Ascending aorta (tissue), 2 donors: ENCODE measurements around the gene CYP24A1. TPM values are rescaled to one million over a fixed set of nuclear protein-coding genes. Genes with fewer than 3 reads are reported as not detected.

ENCODE experiments used
- DNase-seq, 2 donors: peaks; one replicate each; pipeline ENCODE4 v3.0.0-alpha.2; 2019; ENCODE audit warnings: low spot score in 2 of 2
- H3K27ac ChIP-seq, 2 donors: fragments of 200-600 bp; sonication (generic); one replicate each; pipeline ENCODE4 v1.5.1; 2016 to 2017; ENCODE audit warnings: mild to moderate bottlenecking in 1 of 2
- H3K27me3 ChIP-seq: fragments of 200-600 bp; sonication (generic); one replicate; pipeline ENCODE4 v1.5.1; 2017
- H3K36me3 ChIP-seq, 2 donors: fragments of 200-600 bp; sonication (generic); one replicate each; pipeline ENCODE4 v1.5.1; 2016
- H3K4me1 ChIP-seq, 2 donors: fragments of 200-600 bp; sonication (generic); one replicate each; pipeline ENCODE4 v1.5.1; 2016 to 2017; ENCODE audit warnings: mild to moderate bottlenecking in 1 of 2
- H3K4me3 ChIP-seq, 2 donors: fragments of 200-600 bp; sonication (generic); one replicate each; pipeline ENCODE4 v1.5.1; 2016 to 2017; ENCODE audit warnings: mild to moderate bottlenecking in 1 of 2
- H3K9me3 ChIP-seq, 2 donors: fragments of 200-600 bp; sonication (generic); one replicate each; pipeline ENCODE4 v1.5.1; 2016
- CTCF ChIP-seq, 3 experiments: fragments of 200-600 bp in 2 of 3; fragments of 450-650 bp in 1 of 3; sonication (generic) in 2 of 3; IDR thresholded peaks; one replicate each; pipeline ENCODE4 v1.5.1; 2016 to 2019; ENCODE audit warnings: antibody characterized with exemption in 3 of 3, mild to moderate bottlenecking in 1 of 3, moderate library complexity in 1 of 3
- intact Hi-C: fragments of 100-400 bp; cut with DNase I; formaldehyde crosslinking; loops from one replicate; pipeline ENCODE4 v1.15.1; 2023
- total RNA-seq: library from RNA; depleted of rRNA; stranded (reverse); fragments of >200 nt; gene quantifications from one replicate; pipeline ENCODE4 v1.1.0, GENCODE V29; 2016

CYP24A1 gene
- total RNA-seq, 1 donor from 2014 or later: not detected

- Histone ChIP-seq H3K27ac (no peak overlapping the region), H3K27me3 (no peaks in the 10 kb centered on the region), H3K36me3 (no peaks in the 10 kb centered on the region), H3K4me1 (no peaks in the 10 kb centered on the region), H3K9me3 (no peaks in the 10 kb centered on the region), H3K4me3 (no peak overlapping the region)
- intact Hi-C loops: no loop called here
- DNase-seq: no peak
- no peak for TF ChIP-seq CTCF (IDR thresholded peaks at IDR 0.05)
These were observed 14.5 kb upstream of the CYP24A1 start for GRCh38 chr20:54188132-54188849.

- Histone ChIP-seq H3K4me1 (no peaks in the 10 kb centered on the region), H3K36me3 (no peaks in the 10 kb centered on the region), H3K27ac (no peak overlapping the region), H3K9me3 (no peaks in the 10 kb centered on the region), H3K4me3 (no peak overlapping the region), H3K27me3 (no peaks in the 10 kb centered on the region)
- no peak for DNase-seq
- intact Hi-C loops: no loop called here
- TF ChIP-seq CTCF (IDR thresholded peaks at IDR 0.05): no peak
These were observed 11.3 kb upstream of the CYP24A1 start for GRCh38 chr20:54184904-54185626.

- Histone ChIP-seq H3K27me3 (no peaks in the 10 kb centered on the region), H3K4me3 (no peak overlapping the region), H3K27ac (no peak overlapping the region), H3K4me1 (no peaks in the 10 kb centered on the region), H3K36me3 (no peaks in the 10 kb centered on the region), H3K9me3 (no peaks in the 10 kb centered on the region)
- TF ChIP-seq CTCF (IDR thresholded peaks at IDR 0.05): no peak
- no peak for DNase-seq
- intact Hi-C loops: no loop called here
These were observed 10.3 kb upstream of the CYP24A1 start for GRCh38 chr20:54184071-54184470.

GRCh38 chr20:54180931-54181330, 7.1 kb upstream of the CYP24A1 start:
- Histone ChIP-seq H3K4me3 (no peak overlapping the region), H3K27ac (no peak overlapping the region), H3K4me1 (no peaks in the 10 kb centered on the region), H3K9me3 (no peaks in the 10 kb centered on the region), H3K36me3 (no peaks in the 10 kb centered on the region), H3K27me3 (no peaks in the 10 kb centered on the region)
- DNase-seq: no peak
- no peak for TF ChIP-seq CTCF (IDR thresholded peaks at IDR 0.05)
- intact Hi-C loops: no loop called here

- Histone ChIP-seq H3K27ac (no peak overlapping the region), H3K36me3 (no peaks in the 10 kb centered on the region), H3K4me3 (no peak overlapping the region), H3K27me3 (no peaks in the 10 kb centered on the region), H3K4me1 (no peaks in the 10 kb centered on the region), H3K9me3 (no peaks in the 10 kb centered on the region)
- intact Hi-C loops: no loop called here
- DNase-seq: no peak
- TF ChIP-seq CTCF (IDR thresholded peaks at IDR 0.05): no peak
These were observed 6.2 kb upstream of the CYP24A1 start for GRCh38 chr20:54179946-54180345.
